HK-2 (cell line): Measurements from ENCODE around the gene WDR72.
A peak's percentile ranks its signal among the peaks of the same experiment; 100 is the strongest.
"Not testable (repeated sequence)": the region's sequence is repeated elsewhere in the genome, so short reads cannot be mapped to it uniquely, and the experiment has no call there.

Experiments
- DNase-seq: peaks from one replicate; pipeline ENCODE4 v3.0.0-alpha.2; 2018; ENCODE audit not compliant: unreplicated experiment

The WDR72 gene

GRCh38 chr15:53759411-53759931 is at the start of gene WDR72:
Gene WDR72 (minus strand): TSS chr15:53759663. CDS start chr15:53733149, 26,514 bp downstream.
- DNase-seq, result peak; percentile 3

GRCh38 chr15:53808058-53808706 is 48.7 kb upstream of the WDR72 start:
- DNase-seq, result no peak

- DNase-seq, result no peak
Observed at GRCh38 chr15:53807501-53807900, 48.0 kb upstream of the WDR72 start.

GRCh38 chr15:53802672-53803071 is 43.2 kb upstream of the WDR72 start:
- DNase-seq, result no peak

- DNase-seq, result no peak
Observed at GRCh38 chr15:53791581-53791980, 32.1 kb upstream of the WDR72 start.

GRCh38 chr15:53789654-53790375 is 30.4 kb upstream of the WDR72 start:
- DNase-seq, result no peak

- DNase-seq, result no peak
Observed at GRCh38 chr15:53786401-53786800, 26.9 kb upstream of the WDR72 start.

- DNase-seq, result not testable (repeated sequence)
Observed at GRCh38 chr15:53785241-53785640, 25.8 kb upstream of the WDR72 start.

GRCh38 chr15:53762916-53763315 is 3.5 kb upstream of the WDR72 start:
- no peak for DNase-seq

- DNase-seq, result no peak
Observed at GRCh38 chr15:53758412-53758811, 1.1 kb downstream of the WDR72 start.

GRCh38 chr15:53757906-53758305 is 1.6 kb downstream of the WDR72 start:
- DNase-seq, result no peak

- no peak for DNase-seq
Observed at GRCh38 chr15:53753813-53754212, 5.7 kb downstream of the WDR72 start.

GRCh38 chr15:53752406-53752805 is 7.1 kb downstream of the WDR72 start:
- no peak for DNase-seq

- DNase-seq, result no peak
Observed at GRCh38 chr15:53747501-53748068, 11.9 kb downstream of the WDR72 start.

GRCh38 chr15:53746101-53746500 is 13.4 kb downstream of the WDR72 start:
- DNase-seq, result no peak

- DNase-seq, result no peak
Observed at GRCh38 chr15:53739651-53740050, 19.8 kb downstream of the WDR72 start.

- DNase-seq, result no peak
Observed at GRCh38 chr15:53739187-53739586, 20.3 kb downstream of the WDR72 start.

GRCh38 chr15:53721334-53722087 is 38.0 kb downstream of the WDR72 start:
- DNase-seq, result no peak

- DNase-seq, result no peak
Observed at GRCh38 chr15:53716909-53717876, 42.3 kb downstream of the WDR72 start.

GRCh38 chr15:53713218-53713617 is 46.2 kb downstream of the WDR72 start:
- no peak for DNase-seq

GRCh38 chr15:53710906-53711305 is 48.6 kb downstream of the WDR72 start:
- DNase-seq, result no peak
